Renal cortical epithelial cell (primary cell): ENCODE results near the gene LTBR. TPM values are rescaled to one million over a fixed set of nuclear protein-coding genes. Genes with fewer than 3 reads are reported as not detected.

Experiments
- DNase-seq: peaks from one replicate; pipeline ENCODE4 v3.0.0-alpha.2; 2011; ENCODE audit warnings: low read depth
- total RNA-seq: library from RNA; depleted of rRNA; stranded (reverse); fragments of >200 nt; gene quantifications from 2 replicates; pipeline ENCODE4 v1.2.3, GENCODE V29; 2014

Gene LTBR
- total RNA-seq, 1 donor from 2014 or later, result 103 TPM

GRCh38 chr12:6368906-6369525 is 14.9 kb upstream of the LTBR start:
- DNase-seq, result no peak

GRCh38 chr12:6369916-6370575 is 13.9 kb upstream of the LTBR start:
- DNase-seq, result peak; percentile 41

GRCh38 chr12:6370576-6370935 is 13.4 kb upstream of the LTBR start:
- peak; percentile 68 for DNase-seq

- peak; percentile 99 for DNase-seq
Measured at GRCh38 chr12:6370994-6371754, 12.8 kb upstream of the LTBR start.

GRCh38 chr12:6372403-6373003 is 11.5 kb upstream of the LTBR start:
- DNase-seq, result peak; percentile 82

- no peak for DNase-seq
Measured at GRCh38 chr12:6373022-6373787, 10.8 kb upstream of the LTBR start.

- no peak for DNase-seq
Measured at GRCh38 chr12:6374028-6374785, 9.8 kb upstream of the LTBR start.

- DNase-seq, result no peak
Measured at GRCh38 chr12:6374786-6375160, 9.2 kb upstream of the LTBR start.

GRCh38 chr12:6375269-6376078 is 8.5 kb upstream of the LTBR start, which contains the start of gene SCNN1A:
SCNN1A (minus strand) TSS chr12:6375563; CDS start chr12:6374783, 780 bp downstream.
- peak; percentile 61 for DNase-seq

- peak; percentile 85 for DNase-seq
Measured at GRCh38 chr12:6376079-6376869, 7.7 kb upstream of the LTBR start.

- no peak for DNase-seq
Measured at GRCh38 chr12:6376870-6377666, 6.9 kb upstream of the LTBR start.

- DNase-seq, result peak; percentile 95
Measured at GRCh38 chr12:6377667-6377994, 6.3 kb upstream of the LTBR start.

GRCh38 chr12:6378709-6379472 is 5.1 kb upstream of the LTBR start:
- DNase-seq, result no peak

GRCh38 chr12:6380141-6381121 is 3.5 kb upstream of the LTBR start:
- DNase-seq, result no peak

- no peak for DNase-seq
Measured at GRCh38 chr12:6382371-6382770, 1.6 kb upstream of the LTBR start.

GRCh38 chr12:6382982-6383381 is 980 bp upstream of the LTBR start:
- no peak for DNase-seq
